Fibroblast of skin of abdomen (primary cell): ENCODE data around the gene HK3.

Source experiments
- DNase-seq: peaks from one replicate; pipeline ENCODE4 v3.0.0-alpha.2; 2013

HK3 gene

GRCh38 chr5:176869501-176870109, 29.5 kb downstream of the HK3 start:
- DNase-seq, result no peak

- no peak for DNase-seq
These were observed 30.4 kb downstream of the HK3 start for GRCh38 chr5:176868731-176869130.

- DNase-seq, result no peak
These were observed 31.0 kb downstream of the HK3 start for GRCh38 chr5:176868126-176868525.

GRCh38 chr5:176866707-176867310, 32.3 kb downstream of the HK3 start:
- no peak for DNase-seq

GRCh38 chr5:176865964-176866363, 33.2 kb downstream of the HK3 start:
- DNase-seq, result no peak

- no peak for DNase-seq
These were observed 34.4 kb downstream of the HK3 start for GRCh38 chr5:176864755-176865154.

GRCh38 chr5:176863765-176864098, 35.4 kb downstream of the HK3 start:
- DNase-seq, result no peak

GRCh38 chr5:176863041-176863764, 35.9 kb downstream of the HK3 start:
- DNase-seq, result no peak

GRCh38 chr5:176862330-176862995, 36.7 kb downstream of the HK3 start:
- no peak for DNase-seq

GRCh38 chr5:176861276-176861675, 37.9 kb downstream of the HK3 start:
- no peak for DNase-seq

GRCh38 chr5:176860381-176860780, 38.8 kb downstream of the HK3 start:
- no peak for DNase-seq

- no peak for DNase-seq
These were observed 39.2 kb downstream of the HK3 start for GRCh38 chr5:176859916-176860315.

GRCh38 chr5:176857894-176858273, 41.3 kb downstream of the HK3 start:
- DNase-seq, result no peak

- DNase-seq, result no peak
These were observed 41.8 kb downstream of the HK3 start for GRCh38 chr5:176857216-176857893.

- no peak for DNase-seq
These were observed 42.4 kb downstream of the HK3 start for GRCh38 chr5:176856746-176857145.

GRCh38 chr5:176855598-176855997, 43.5 kb downstream of the HK3 start:
- DNase-seq, result no peak

- DNase-seq, result no peak
These were observed 45.0 kb downstream of the HK3 start for GRCh38 chr5:176854164-176854563.

- no peak for DNase-seq
These were observed 45.9 kb downstream of the HK3 start for GRCh38 chr5:176853151-176853778.

GRCh38 chr5:176851871-176852658, 47.1 kb downstream of the HK3 start:
- no peak for DNase-seq

- DNase-seq, result no peak
These were observed 47.8 kb downstream of the HK3 start for GRCh38 chr5:176851380-176851779.

GRCh38 chr5:176850371-176851245, 48.5 kb downstream of the HK3 start:
- DNase-seq, result no peak
